ENCODE results near the gene FAM83E. TPM values are rescaled to one million over a fixed set of nuclear protein-coding genes. Genes with fewer than 3 reads are reported as not detected.
"Not testable (repeated sequence)": the region's sequence is repeated elsewhere in the genome, so short reads cannot be mapped to it uniquely, and the experiment has no call there.

FAM83E gene
- total RNA-seq, result 5.1 and 7.9 TPM in 2 replicates
- polyA plus RNA-seq (2012), result 0.77 TPM

- DNase-seq (ENCODE audit: low read depth), result peak; percentile 62
These were observed at the start of gene FAM83E for GRCh38 chr19:48614436-48615230. TSS of gene FAM83E (minus strand) at chr19:48615076. CDS start at chr19:48613372, 1,704 bp downstream.

GRCh38 chr19:48664476-48664875, 49.6 kb upstream of the FAM83E start:
- DNase-seq (ENCODE audit: low read depth), result no peak

- no peak for DNase-seq (ENCODE audit: low read depth)
These were observed 48.8 kb upstream of the FAM83E start for GRCh38 chr19:48663667-48664066.

GRCh38 chr19:48661711-48662090, 46.8 kb upstream of the FAM83E start:
- no peak for DNase-seq (ENCODE audit: low read depth)

- peak; percentile 88 for DNase-seq (ENCODE audit: low read depth)
These were observed 46.2 kb upstream of the FAM83E start for GRCh38 chr19:48660852-48661710.

GRCh38 chr19:48659768-48660167, 44.9 kb upstream of the FAM83E start:
- DNase-seq (ENCODE audit: low read depth), result no peak

- no peak for DNase-seq (ENCODE audit: low read depth)
These were observed 43.6 kb upstream of the FAM83E start for GRCh38 chr19:48658483-48658882.

- DNase-seq (ENCODE audit: low read depth), result not testable (repeated sequence)
These were observed 43.0 kb upstream of the FAM83E start for GRCh38 chr19:48657828-48658227.

GRCh38 chr19:48656840-48657474, 42.1 kb upstream of the FAM83E start:
- DNase-seq (ENCODE audit: low read depth), result peak; percentile 77

GRCh38 chr19:48654299-48655059, 39.6 kb upstream of the FAM83E start:
- no peak for DNase-seq (ENCODE audit: low read depth)

- DNase-seq (ENCODE audit: low read depth), result no peak
These were observed 36.8 kb upstream of the FAM83E start for GRCh38 chr19:48651683-48652048.

- no peak for DNase-seq (ENCODE audit: low read depth)
These were observed 36.3 kb upstream of the FAM83E start for GRCh38 chr19:48650974-48651682.

- DNase-seq (ENCODE audit: low read depth), result peak; percentile 42
These were observed 33.3 kb upstream of the FAM83E start for GRCh38 chr19:48648134-48648533.

- no peak for DNase-seq (ENCODE audit: low read depth)
These were observed 31.9 kb upstream of the FAM83E start for GRCh38 chr19:48646722-48647216.

- DNase-seq (ENCODE audit: low read depth), result peak; percentile 88
These were observed 31.3 kb upstream of the FAM83E start, which contains the start of gene CA11 for GRCh38 chr19:48646001-48646721. TSS of gene CA11 (minus strand) at chr19:48646187. CDS start at chr19:48645632, 555 bp downstream.

- no peak for DNase-seq (ENCODE audit: low read depth)
These were observed 30.7 kb upstream of the FAM83E start for GRCh38 chr19:48645620-48646000.

- peak; percentile 60 for DNase-seq (ENCODE audit: low read depth)
These were observed 30.2 kb upstream of the FAM83E start for GRCh38 chr19:48644839-48645619.

- DNase-seq (ENCODE audit: low read depth), result no peak
These were observed 29.5 kb upstream of the FAM83E start for GRCh38 chr19:48644355-48644754.

GRCh38 chr19:48642862-48643261, 28.0 kb upstream of the FAM83E start:
- DNase-seq (ENCODE audit: low read depth), result no peak

Measured in myocyte (in vitro differentiated cells).